SK-N-SH (cell line): ENCODE data around the gene LTC4S. TPM values are rescaled to one million over a fixed set of nuclear protein-coding genes. Genes with fewer than 3 reads are reported as not detected.

Source experiments
- CTCF ChIA-PET: fragments of 300-600, 350-600 bp; formaldehyde crosslinking; extraction: SDS; loops from one replicate; lab custom pipeline; 2021; lab: Yijun Ruan, JAX
- POLR2A ChIA-PET: fragments of 350-600 bp; sonication (Branson Sonifier 250); formaldehyde crosslinking; extraction: SDS; loops from one replicate; lab custom pipeline; 2020; ENCODE audit warnings: antibody characterized with exemption, inconsistent platforms; lab: Yijun Ruan, JAX
- DNase-seq: peaks from one replicate; pipeline ENCODE4 v3.0.0; 2012
- H2AFZ ChIP-seq: fragments of 200-600 bp; sonication (generic); 2 replicates; pipeline ENCODE4 v1.8.1; 2016; ENCODE audit warnings: antibody characterized with exemption, mild to moderate bottlenecking, low read depth
- H3F3A ChIP-seq: fragments of 200-600 bp; sonication (generic); replicated peaks from 2 replicates; pipeline ENCODE3; 2016; ENCODE audit warnings: antibody characterized with exemption, mild to moderate bottlenecking; ENCODE audit not compliant: insufficient read depth
- H3K27ac ChIP-seq, 2 experiments: fragments of 200-500 bp in 1 of 2; fragments of 200-600 bp in 1 of 2; sonication (Bioruptor generic) in 1 of 2; sonication (generic), shearing (Covaris generic) in 1 of 2; 2 replicates each; pipeline versions ENCODE4 v1.5.1 to v1.6.1; 2014 to 2016; ENCODE audit warnings: low read depth in 2 of 2, inconsistent platforms in 1 of 2, low read length in 1 of 2, mild to moderate bottlenecking in 1 of 2, mixed read lengths in 1 of 2
- H3K27me3 ChIP-seq: fragments of 200-600 bp; sonication (generic), shearing (Covaris generic); 2 replicates; pipeline ENCODE4 v1.6.1; 2016; ENCODE audit warnings: mixed run types; ENCODE audit not compliant: insufficient read depth
- H3K36me3 ChIP-seq, 2 experiments: fragments of 200-500 bp in 1 of 2; fragments of 200-600 bp in 1 of 2; sonication (Bioruptor generic) in 1 of 2; sonication (generic) in 1 of 2; replicated peaks in 1 of 2; 2 replicates each; pipeline versions ENCODE3 to v1.5.1; 2014 to 2016; ENCODE audit warnings: low read length in 1 of 2, mild to moderate bottlenecking in 1 of 2; ENCODE audit not compliant: insufficient read depth in 2 of 2, control insufficient read depth in 1 of 2
- H3K4me1 ChIP-seq, 2 experiments: fragments of 200-500 bp in 1 of 2; fragments of 200-600 bp in 1 of 2; sonication (Bioruptor generic) in 1 of 2; sonication (generic), shearing (Covaris generic) in 1 of 2; 2 replicates each; pipeline versions ENCODE4 v1.5.1 to v1.6.1; 2014 to 2016; ENCODE audit warnings: low read depth in 1 of 2, low read length in 1 of 2, mixed run types in 1 of 2; ENCODE audit not compliant: insufficient read depth in 2 of 2, control insufficient read depth in 1 of 2
- H3K4me2 ChIP-seq: fragments of 200-600 bp; sonication (generic), shearing (Covaris generic); 2 replicates; pipeline ENCODE4 v1.6.1; 2017; ENCODE audit warnings: mixed run types
- H3K4me3 ChIP-seq, 2 experiments: fragments of 200-500 bp in 1 of 2; fragments of 200-600 bp in 1 of 2; sonication (Bioruptor generic) in 1 of 2; sonication (generic), shearing (Covaris generic) in 1 of 2; 2 replicates each; pipeline versions ENCODE4 v1.5.1 to v1.8.1; 2014 to 2016; ENCODE audit warnings: low read depth in 2 of 2, inconsistent platforms in 1 of 2, low read length in 1 of 2, mild to moderate bottlenecking in 1 of 2, mixed read lengths in 1 of 2, moderate library complexity in 1 of 2
- H3K79me2 ChIP-seq: fragments of 200-600 bp; sonication (generic); 2 replicates; pipeline ENCODE4 v1.8.1; 2017; ENCODE audit warnings: mild to moderate bottlenecking; ENCODE audit not compliant: insufficient read depth
- H3K9ac ChIP-seq: fragments of 200-600 bp; sonication (generic); 2 replicates; pipeline ENCODE4 v1.6.1; 2017; ENCODE audit warnings: mixed run types
- H3K9me2 ChIP-seq: fragments of 200-600 bp; sonication (generic); 2 replicates; pipeline ENCODE4 v1.6.1; 2017; ENCODE audit warnings: mixed run types
- H3K9me3 ChIP-seq: fragments of 200-600 bp; sonication (generic); 2 replicates; pipeline ENCODE4 v1.6.1; 2017; ENCODE audit warnings: mixed run types, mild to moderate bottlenecking, moderate library complexity
- H4K20me1 ChIP-seq: fragments of 200-600 bp; sonication (generic); 2 replicates; pipeline ENCODE4 v1.6.1; 2017; ENCODE audit warnings: mild to moderate bottlenecking, mixed run types; ENCODE audit not compliant: insufficient read depth
- CHD2 ChIP-seq: fragments of 150-350 bp; IDR thresholded peaks from 2 replicates; pipeline ENCODE4 v1.6.1; 2018; ENCODE audit warnings: low read length; ENCODE audit not compliant: partially characterized antibody
- CTCF ChIP-seq: fragments of 200-600 bp; sonication (generic); IDR thresholded peaks from 2 replicates; pipeline ENCODE4 v1.6.1; 2017; ENCODE audit warnings: antibody characterized with exemption, mild to moderate bottlenecking, moderate library complexity
- EP300 ChIP-seq, 2 experiments: IDR thresholded peaks; 2 replicates each; pipeline versions ENCODE4 v1.4.0 to v1.6.1; 2012; ENCODE audit warnings: borderline replicate concordance in 1 of 2, low read depth in 1 of 2, low read length in 1 of 2
- EZH2phosphoT487 ChIP-seq: fragments of 200-600 bp; sonication (generic); IDR thresholded peaks from 2 replicates; pipeline ENCODE4 v1.6.1; 2017; ENCODE audit warnings: low read depth, mixed run types, mild to moderate bottlenecking, antibody characterized with exemption, moderate library complexity, borderline replicate concordance
- GATA2 ChIP-seq: sonication (generic); formaldehyde crosslinking; IDR thresholded peaks from 2 replicates; pipeline ENCODE4 v1.5.0; 2020; ENCODE audit warnings: mild to moderate bottlenecking, missing genetic modification reagents
- MAX ChIP-seq: IDR thresholded peaks from 2 replicates; pipeline ENCODE4 v1.4.0; 2012; ENCODE audit warnings: low read depth
- MEF2A ChIP-seq: IDR thresholded peaks from 2 replicates; pipeline ENCODE4 v1.4.0; 2012; ENCODE audit warnings: low read depth, borderline replicate concordance
- MXI1 ChIP-seq: IDR thresholded peaks from 2 replicates; pipeline ENCODE4 v1.6.1; 2012; ENCODE audit warnings: mild to moderate bottlenecking, low read depth, low read length, improper control_type of control experiment
- PBX3 ChIP-seq: IDR thresholded peaks from 2 replicates; pipeline ENCODE4; 2012
- RAD21 ChIP-seq: IDR thresholded peaks from 2 replicates; pipeline ENCODE4 v1.6.1; 2012; ENCODE audit warnings: mild to moderate bottlenecking, low read length
- REST ChIP-seq: IDR thresholded peaks from 2 replicates; pipeline ENCODE4 v1.6.1; 2012; ENCODE audit warnings: mild to moderate bottlenecking, low read depth, low read length, moderate library complexity
- USF2 ChIP-seq: fragments of 150-350 bp; IDR thresholded peaks from 2 replicates; pipeline ENCODE4 v1.6.1; 2017; ENCODE audit warnings: antibody characterized with exemption, low read length, low read depth, borderline replicate concordance
- ZBTB33 ChIP-seq: IDR thresholded peaks from 2 replicates; pipeline ENCODE4 v1.4.0; 2012; ENCODE audit warnings: low read depth, borderline replicate concordance
- WGBS: methylation state at CpG from one replicate; pipeline ENCODE4 v1.1.6; 2017; ENCODE audit warnings: low lambda C conversion rate; 5-methylcytosine and 5-hydroxymethylcytosine counted together
- polyA plus RNA-seq, 3 experiments: library from polyadenylated mRNA; depleted of rRNA; stranded (reverse); fragments of >200 nt; gene quantifications; 2 replicates each; pipeline ENCODE4 v1.2.3, GENCODE V29; 2012

LTC4S gene
- polyA plus RNA-seq, 1 of the 3 experiments (the other 2 are of a cell fraction): 0.43 TPM

GRCh38 chr5:179830818-179831468 lies 37.2 kb downstream of the LTC4S start (continued):
- no peak for TF ChIP-seq USF2
- TF ChIP-seq EZH2phosphoT487: no peak

GRCh38 chr5:179832039-179832745 lies 38.4 kb downstream of the LTC4S start:
- no peak overlapping the region for H3K4me2 ChIP-seq
- TF ChIP-seq CTCF: no peak
- TF ChIP-seq MEF2A: no peak
- no peak for TF ChIP-seq MAX
- no peak for TF ChIP-seq CHD2
- no peak for TF ChIP-seq PBX3
- no peak for TF ChIP-seq RAD21
- no peak for TF ChIP-seq ZBTB33
- no peak for TF ChIP-seq REST
- TF ChIP-seq EP300 (IDR thresholded peaks at IDR 0.05; ENCODE audit: borderline replicate concordance in 1 of 2, low read depth in 1 of 2, low read length in 1 of 2): no peak
- no peak for TF ChIP-seq GATA2 (CRISPR knock-in tag)
- TF ChIP-seq MXI1: no peak
- no peak for TF ChIP-seq EZH2phosphoT487
- H3K27ac ChIP-seq: no peak overlapping the region
- no peaks in the 10 kb centered on the region for H3K9me3 ChIP-seq
- H3K36me3 ChIP-seq: peaks cover 66 to 78% of the 10 kb centered on the region in 2 experiments
- H3K9me2 ChIP-seq: no peaks in the 10 kb centered on the region
- 93% methylated on average over 16 of the region's 20 CpGs for WGBS
- H3K79me2 ChIP-seq: peaks cover 32% of the 10 kb centered on the region
- ChIA-PET CTCF (interaction anchor here (1.4 kb wide), 1 partner anchor 30 kb away, joined by 4 read pairs; no protein-coding TSS in a partner anchor), POLR2A (interaction anchor here (0.6 to 1.1 kb wide), 2 partner anchors 9 to 46 kb away, joined by 3 to 4 read pairs; no protein-coding TSS in a partner anchor)
- peaks cover 46% of the 10 kb centered on the region for H3F3A ChIP-seq
- DNase-seq: no peak
- no peak overlapping the region for H3K9ac ChIP-seq
- H3K27me3 ChIP-seq: no peaks in the 10 kb centered on the region
- H3K4me1 ChIP-seq: no peaks in the 10 kb centered on the region; a peak in 1 of 4 replicates
- no peak overlapping the region for H3K4me3 ChIP-seq
- H2AFZ ChIP-seq: no peak overlapping the region
- H4K20me1 ChIP-seq: peaks cover 57% of the 10 kb centered on the region
